SU-DHL-6 (cell line): ENCODE results near the gene CYYR1.

ENCODE experiments used
- H2AFZ ChIP-seq: fragments of 200-600 bp; sonication (generic); 2 replicates; pipeline ENCODE4 v1.6.1; 2014; ENCODE audit warnings: low read depth, mild to moderate bottlenecking, moderate library complexity, mixed read lengths, antibody characterized with exemption, low read length; ENCODE audit not compliant: severe bottlenecking
- H3F3A ChIP-seq: fragments of 200-600 bp; shearing (Covaris generic); 2 replicates; pipeline ENCODE4 v1.6.0; 2016; ENCODE audit warnings: antibody characterized with exemption, mild to moderate bottlenecking; ENCODE audit not compliant: insufficient read depth
- H3K27ac ChIP-seq: fragments of 200-600 bp; sonication (generic); 2 replicates; pipeline ENCODE4 v1.5.1; 2016; ENCODE audit warnings: low read depth, mild to moderate bottlenecking, low read length, moderate library complexity, mixed read lengths
- H3K27me3 ChIP-seq: fragments of 200-600 bp; sonication (generic), shearing (Covaris generic); 2 replicates; pipeline ENCODE4 v1.6.0; 2014; ENCODE audit warnings: mild to moderate bottlenecking, low read length
- H3K36me3 ChIP-seq: fragments of 200-600 bp; sonication (generic); 2 replicates; pipeline ENCODE4 v1.6.1; 2014; ENCODE audit warnings: mild to moderate bottlenecking, low read length, mixed read lengths
- H3K4me2 ChIP-seq: fragments of 300-600, 200-600 bp; shearing (Covaris generic), sonication (generic); 2 replicates; pipeline ENCODE4 v1.6.0; 2014; ENCODE audit warnings: low read length, low read depth, mild to moderate bottlenecking; ENCODE audit not compliant: poor library complexity, severe bottlenecking
- H3K4me3 ChIP-seq: fragments of 200-600 bp; sonication (generic); 2 replicates; pipeline ENCODE4 v1.5.1; 2014; ENCODE audit warnings: antibody characterized with exemption, low read length, mild to moderate bottlenecking, mixed read lengths; ENCODE audit not compliant: insufficient read depth, poor library complexity, severe bottlenecking
- H3K79me2 ChIP-seq: fragments of 200-600 bp; sonication (generic); 2 replicates; pipeline ENCODE4 v1.6.1; 2014; ENCODE audit warnings: mild to moderate bottlenecking, low read length, moderate library complexity; ENCODE audit not compliant: insufficient read depth
- H3K9ac ChIP-seq: fragments of 200-600 bp; sonication (generic); 2 replicates; pipeline ENCODE4 v1.7.0; 2014; ENCODE audit warnings: mild to moderate bottlenecking, low read length
- H3K9me2 ChIP-seq: fragments of 200-600 bp; sonication (generic); replicated peaks from 2 replicates; pipeline ENCODE4 v1.6.1; 2014; ENCODE audit warnings: low read length; ENCODE audit not compliant: insufficient read depth
- H3K9me3 ChIP-seq: fragments of 200-600 bp; sonication (generic); 2 replicates; pipeline ENCODE4 v1.6.1; 2014; ENCODE audit warnings: low read length, mixed read lengths; ENCODE audit not compliant: insufficient read depth
- H4K20me1 ChIP-seq: fragments of 200-600 bp; sonication (generic); 2 replicates; pipeline ENCODE4 v1.6.1; 2014; ENCODE audit warnings: low read depth, mild to moderate bottlenecking, antibody characterized with exemption, low read length, moderate library complexity, mixed read lengths
- CTCF ChIP-seq: fragments of 200-600 bp; sonication (generic); IDR thresholded peaks from one replicate; pipeline ENCODE4 v1.5.1; 2017; ENCODE audit warnings: antibody characterized with exemption, mild to moderate bottlenecking, low read length, moderate library complexity; ENCODE audit not compliant: insufficient read depth, poor library complexity, severe bottlenecking
- EZH2phosphoT487 ChIP-seq: fragments of 200-600 bp; sonication (generic), shearing (Covaris generic); conservative IDR thresholded peaks from 2 replicates; pipeline ENCODE4 v1.6.1; 2018; ENCODE audit warnings: mild to moderate bottlenecking, antibody characterized with exemption, low read length, moderate library complexity, mixed read lengths

CYYR1 gene

GRCh38 chr21:26544201-26544775, 28.8 kb downstream of the CYYR1 start:
- H3K79me2 ChIP-seq: no peaks in the 10 kb centered on the region

DNA sequence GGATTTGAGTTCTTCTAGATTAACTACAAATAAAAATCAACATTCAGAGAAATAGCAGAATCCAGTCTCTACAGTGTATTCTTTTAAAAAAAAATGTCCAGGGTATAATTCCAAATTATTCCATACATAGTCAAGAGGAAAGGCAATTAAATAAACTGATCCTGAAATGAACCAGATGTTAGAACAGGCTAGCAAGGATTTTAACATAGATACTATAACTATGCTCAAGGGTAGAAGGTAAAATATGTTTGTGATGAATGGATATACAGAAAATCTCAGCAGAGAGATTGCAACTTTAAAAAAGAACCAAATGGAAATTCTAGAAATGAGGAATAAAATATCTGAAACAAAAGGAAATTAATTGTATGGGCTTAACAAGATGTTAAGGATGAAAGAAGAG, 32.4 kb downstream of the CYYR1 start:
- H3K4me3 ChIP-seq: no peak overlapping the region
- H2AFZ ChIP-seq: no peak overlapping the region
- H3K4me2 ChIP-seq: no peak overlapping the region
- H3K27ac ChIP-seq: no peak overlapping the region
- H3K9ac ChIP-seq: no peak overlapping the region
- no peaks in the 10 kb centered on the region for H3K36me3 ChIP-seq
- H3K9me3 ChIP-seq: no peaks in the 10 kb centered on the region
- no peaks in the 10 kb centered on the region for H3K9me2 ChIP-seq
- TF ChIP-seq EZH2phosphoT487 (no peak), CTCF (no peak)
- no peaks in the 10 kb centered on the region for H3F3A ChIP-seq
- no peaks in the 10 kb centered on the region for H3K79me2 ChIP-seq
- no peaks in the 10 kb centered on the region for H3K27me3 ChIP-seq
- H4K20me1 ChIP-seq: no peaks in the 10 kb centered on the region

More at GRCh38 chr21:26544201-26544775, 28.8 kb downstream of the CYYR1 start:
- H3K27ac ChIP-seq: no peak overlapping the region
- no peaks in the 10 kb centered on the region for H3K27me3 ChIP-seq
- no peak overlapping the region for H2AFZ ChIP-seq
- no peak overlapping the region for H3K4me2 ChIP-seq
- H3K9me2 ChIP-seq: no peaks in the 10 kb centered on the region
- no peak for TF ChIP-seq CTCF
- TF ChIP-seq EZH2phosphoT487: no peak
- no peak overlapping the region for H3K4me3 ChIP-seq
- H3K36me3 ChIP-seq: no peaks in the 10 kb centered on the region
- no peaks in the 10 kb centered on the region for H3K9me3 ChIP-seq
- no peak overlapping the region for H3K9ac ChIP-seq
- no peaks in the 10 kb centered on the region for H4K20me1 ChIP-seq
- H3F3A ChIP-seq: no peaks in the 10 kb centered on the region

DNA sequence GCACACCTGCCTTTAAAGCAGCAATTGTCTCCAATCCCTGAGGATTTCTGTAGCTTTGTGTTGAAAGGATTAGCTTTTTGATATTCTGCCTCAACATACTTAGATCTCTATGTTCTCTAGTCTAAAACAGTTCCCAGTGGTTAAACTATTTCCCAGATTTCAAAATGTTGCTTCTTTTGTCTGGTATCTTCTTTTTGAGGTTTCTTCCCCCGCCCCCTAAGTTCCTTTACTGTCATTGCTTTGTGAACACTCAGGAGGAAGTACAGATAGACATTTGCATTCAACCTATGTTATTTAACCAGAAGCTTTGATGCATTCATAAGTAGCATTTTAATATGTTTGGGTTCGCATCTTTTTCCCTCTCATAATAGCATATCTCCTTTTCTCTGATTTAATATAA, 33.5 kb downstream of the CYYR1 start:
- TF ChIP-seq EZH2phosphoT487 (no peak), CTCF (no peak)
- Histone ChIP-seq H2AFZ (no peak overlapping the region), H3F3A (no peaks in the 10 kb centered on the region), H3K27me3 (no peaks in the 10 kb centered on the region), H3K9me2 (no peaks in the 10 kb centered on the region), H4K20me1 (no peaks in the 10 kb centered on the region), H3K9ac (no peak overlapping the region), H3K27ac (no peak overlapping the region), H3K4me2 (no peak overlapping the region), H3K9me3 (no peaks in the 10 kb centered on the region), H3K4me3 (no peak overlapping the region), H3K36me3 (no peaks in the 10 kb centered on the region), H3K79me2 (no peaks in the 10 kb centered on the region)
